Loucy (cell line): Measurements from ENCODE around the gene QPCT.

Experiments used
- CTCF ChIP-seq: fragments of 200-600 bp; sonication (generic); conservative IDR thresholded peaks from 2 replicates; pipeline ENCODE4 v1.5.1; 2014; ENCODE audit warnings: mild to moderate bottlenecking, antibody characterized with exemption, low read length
- EZH2phosphoT487 ChIP-seq: fragments of 200-600 bp; IDR thresholded peaks from 2 replicates; pipeline ENCODE4 v1.6.1; 2018; ENCODE audit warnings: antibody characterized with exemption, mild to moderate bottlenecking, moderate library complexity, borderline replicate concordance

GRCh38 chr2:37325625-37326071, 18.8 kb upstream of the QPCT start:
- no peak for TF ChIP-seq EZH2phosphoT487
- no peak for TF ChIP-seq CTCF
